Measurements from ENCODE around the gene GINM1. TPM values are rescaled to one million over a fixed set of nuclear protein-coding genes. Genes with fewer than 3 reads are reported as not detected.

Gene GINM1
- total and polyA plus RNA-seq, 9 of the 15 experiments (the other 6 are each of a cell fraction or from before 2014, with no cell fraction given), result 5.0 to 19.3 (median 14.2) TPM

- TF ChIP-seq ID3 (CRISPR knock-in tag; IDR thresholded peaks at IDR 0.05), result no peak
- no peak for TF ChIP-seq ID3 (tag; IDR thresholded peaks at IDR 0.05)
- TF ChIP-seq MGA (IDR thresholded peaks at IDR 0.05), result peak; percentile 9; the same call in 1 of the 2 replicates
- no peak for TF ChIP-seq RNF2 (IDR thresholded peaks at IDR 0.05)
- TF ChIP-seq DEAF1 (CRISPR knock-in tag; IDR thresholded peaks at IDR 0.05), result no peak
- 0 out of 4 replicates have a peak, but pooled peaks of 1 of the 2 experiments have one; percentile 20 for TF ChIP-seq UBTF (IDR thresholded peaks at IDR 0.05; ENCODE audit: borderline replicate concordance in 1 of 2, low read depth in 2 of 2, low read length in 2 of 2)
- TF ChIP-seq CXXC5 (CRISPR knock-in tag; IDR thresholded peaks at IDR 0.05), result no peak
- no peak for TF ChIP-seq CBX2 (IDR thresholded peaks at IDR 0.05; ENCODE audit: insufficient read depth, low read length, poor library complexity, severe bottlenecking)
- no peak for TF ChIP-seq ATF7 (IDR thresholded peaks at IDR 0.05)
- TF ChIP-seq FOXM1 (IDR thresholded peaks at IDR 0.05; ENCODE audit: low read depth), result no peak
- no peak for TF ChIP-seq FOXM1 (CRISPR knock-in tag; IDR thresholded peaks at IDR 0.05; ENCODE audit: low read depth)
These were observed 21.4 kb upstream of the GINM1 start (continued) for GRCh38 chr6:149544646-149545257.

Measured in K562 (cell line).